Measurements from ENCODE around the gene ESPN.
"Not testable (repeated sequence)": the region's sequence is repeated elsewhere in the genome, so short reads cannot be mapped to it uniquely, and the experiment has no call there.

Gene ESPN

GRCh38 chr1:6485168-6486101 is 60.9 kb downstream of the ESPN start:
- DNase-seq = no peak

DNA sequence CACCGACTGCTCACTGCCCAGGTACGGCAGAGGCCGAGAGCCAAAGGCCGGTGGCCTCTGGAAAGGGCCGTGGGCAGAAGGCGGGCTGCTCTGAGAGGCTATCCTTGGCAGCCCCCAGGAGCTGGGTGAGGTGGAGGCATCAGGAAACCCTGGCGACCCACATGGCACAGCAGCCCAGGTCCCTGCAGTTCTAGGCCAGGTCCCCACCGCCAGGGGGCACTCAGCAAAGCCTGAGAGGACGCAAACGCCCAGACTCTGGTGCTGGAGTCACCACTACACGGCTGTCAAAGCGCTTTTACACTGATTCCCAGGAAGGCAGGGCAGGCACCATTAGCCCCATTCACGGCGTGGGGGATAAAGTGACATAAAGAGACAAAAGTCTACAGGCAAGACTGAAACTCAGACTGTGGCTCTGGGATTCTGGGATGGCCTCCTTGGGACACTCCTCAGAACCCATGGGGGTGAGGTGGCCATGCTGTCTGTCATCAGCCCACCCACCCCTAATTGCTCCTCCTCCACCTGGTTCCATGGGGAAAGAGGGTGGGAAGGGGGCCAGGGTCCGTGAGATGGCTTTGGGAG is 61.9 kb downstream of the ESPN start:
- DNase-seq = peak; percentile 69

GRCh38 chr1:6487804-6488484 is 63.4 kb downstream of the ESPN start:
- DNase-seq = no peak

GRCh38 chr1:6488602-6489382 is 64.2 kb downstream of the ESPN start:
- no peak for DNase-seq

DNA sequence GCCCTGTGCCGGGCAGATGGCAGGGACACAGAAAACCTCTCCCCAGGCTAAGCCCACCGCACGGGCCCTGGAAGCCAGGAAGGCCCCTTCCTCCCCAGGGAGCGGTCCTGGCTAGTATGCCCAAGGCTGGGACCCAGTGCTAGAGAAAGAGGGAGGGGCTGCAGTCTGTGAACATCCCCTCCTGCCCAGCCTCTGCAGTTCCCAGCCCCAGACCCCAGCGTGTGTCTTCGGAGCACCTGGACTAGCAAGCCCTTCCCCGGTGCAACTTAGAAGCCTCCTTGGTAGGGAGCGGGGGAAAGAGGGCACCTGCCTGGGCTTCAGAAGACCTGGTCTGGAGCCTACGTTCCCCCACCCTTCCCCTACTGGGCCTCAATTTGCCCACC is 64.8 kb downstream of the ESPN start:
- no peak for DNase-seq

DNA sequence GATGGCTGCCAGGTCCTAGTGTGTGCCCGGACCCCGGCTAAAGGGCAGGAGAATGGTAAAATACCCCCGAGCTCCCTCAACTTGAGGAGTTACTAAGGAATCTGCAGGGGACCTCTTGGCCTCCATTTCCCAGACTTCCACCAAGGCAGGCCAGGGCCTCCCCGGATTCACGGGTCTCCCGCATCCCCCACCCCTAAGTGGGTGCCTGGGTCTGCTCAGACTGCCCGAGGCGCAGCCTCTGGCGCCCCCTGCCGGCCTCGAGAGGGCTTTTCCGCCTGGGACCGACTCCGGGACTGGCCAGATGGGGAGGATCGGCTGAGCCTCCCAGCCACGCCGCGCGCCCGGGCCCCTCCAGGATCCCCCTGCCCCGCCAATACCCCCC is 65.2 kb downstream of the ESPN start:
- peak; percentile 53 for DNase-seq

GRCh38 chr1:6490181-6491080 is 65.9 kb downstream of the ESPN start:
- peak; percentile 70 for DNase-seq

GRCh38 chr1:6491081-6491449 is 66.5 kb downstream of the ESPN start:
- no peak for DNase-seq

DNA sequence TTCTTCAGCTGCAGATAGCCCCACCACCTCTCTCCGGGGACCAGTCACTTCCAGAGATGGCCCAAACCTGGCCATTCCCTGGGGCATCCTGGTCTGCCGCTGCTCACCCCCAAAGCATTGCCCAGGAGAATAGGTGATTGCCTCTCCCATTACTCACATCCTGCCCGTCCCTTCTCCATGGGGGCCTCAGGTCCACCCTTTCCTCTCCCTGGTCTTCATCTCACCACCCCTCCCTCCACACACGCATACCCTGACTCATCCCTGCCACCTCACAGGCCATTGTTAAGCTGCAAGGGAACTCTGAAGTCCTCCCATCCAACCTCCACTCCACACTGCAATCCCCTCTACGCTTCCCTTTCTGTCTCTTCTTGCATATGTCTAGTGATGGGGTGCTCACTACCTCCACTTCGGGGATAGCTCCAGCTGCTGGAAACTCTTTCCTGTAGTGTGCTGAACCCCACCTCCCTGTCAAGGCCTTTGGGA is 66.9 kb downstream of the ESPN start, which contains the start of gene PLEKHG5:
TSS of gene PLEKHG5 (minus strand) at position 188 of the 483 bp plus-strand sequence. CDS start 14,096 bp downstream, outside the sequence.
- DNase-seq = no peak

DNA sequence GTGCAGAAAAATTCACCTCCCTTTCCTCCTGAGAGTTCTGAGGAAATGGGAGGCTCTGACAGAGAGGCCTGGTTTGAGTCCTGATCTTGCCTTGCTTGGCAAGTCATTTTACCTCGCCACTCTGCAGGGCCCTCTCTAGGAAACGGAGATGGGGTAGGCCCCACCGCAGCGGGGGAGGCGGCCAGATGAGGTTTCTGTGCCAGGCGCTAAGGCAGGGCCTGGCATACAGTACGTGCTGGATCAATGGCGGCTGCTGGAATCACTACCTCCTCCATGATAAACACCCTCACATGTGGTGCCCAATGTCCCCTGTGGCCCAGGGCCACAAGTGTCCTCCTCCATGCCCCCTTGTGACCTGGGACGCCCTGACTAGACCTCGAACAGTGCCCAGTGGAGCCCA is 67.4 kb downstream of the ESPN start:
- no peak for DNase-seq

DNA sequence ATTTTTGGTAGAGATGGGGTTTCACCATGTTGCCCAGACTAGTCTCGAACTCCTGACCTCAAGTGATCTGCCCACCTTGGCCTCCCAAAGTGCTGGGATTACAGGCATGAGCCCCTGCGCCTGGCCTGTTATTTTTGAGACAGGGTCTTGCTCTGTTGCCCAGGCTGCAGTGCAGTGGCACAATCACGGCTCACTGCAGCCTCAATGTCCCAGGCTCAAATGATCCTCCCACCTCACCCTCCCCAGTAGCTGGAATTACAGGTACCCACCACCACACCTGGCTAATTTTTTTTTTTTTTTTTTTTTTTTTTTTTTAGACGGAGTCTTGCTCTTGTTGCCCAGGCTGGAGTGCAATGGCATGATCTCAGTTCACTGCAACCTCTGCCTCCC is 69.3 kb downstream of the ESPN start:
- not testable (repeated sequence) for DNase-seq

- no peak for DNase-seq
Measured at GRCh38 chr1:6494627-6495026, 70.1 kb downstream of the ESPN start.

- DNase-seq = no peak
Measured at GRCh38 chr1:6495041-6495441, 70.5 kb downstream of the ESPN start.

GRCh38 chr1:6495540-6496364 is 71.2 kb downstream of the ESPN start:
- DNase-seq = no peak

DNA sequence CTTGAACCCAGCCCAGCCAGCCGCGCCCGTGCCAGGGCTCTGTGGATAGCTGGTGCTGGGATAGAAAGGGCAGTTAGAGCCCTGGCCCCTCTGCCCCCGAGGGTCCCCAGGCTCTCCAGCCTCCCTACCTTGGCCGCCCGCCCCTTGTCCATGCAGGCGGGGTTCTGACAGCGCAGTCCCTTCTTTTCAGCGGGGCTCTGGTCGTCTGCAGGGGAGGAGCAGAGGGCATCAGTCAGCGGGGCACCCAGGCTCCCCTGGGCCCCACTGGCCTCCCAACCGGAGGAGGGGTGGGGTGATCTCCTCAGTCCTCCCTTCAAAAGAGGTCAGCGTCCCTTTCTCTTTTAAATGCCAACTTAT is 71.8 kb downstream of the ESPN start:
- DNase-seq = no peak

GRCh38 chr1:6496890-6497214 is 72.3 kb downstream of the ESPN start:
- DNase-seq = no peak

DNA sequence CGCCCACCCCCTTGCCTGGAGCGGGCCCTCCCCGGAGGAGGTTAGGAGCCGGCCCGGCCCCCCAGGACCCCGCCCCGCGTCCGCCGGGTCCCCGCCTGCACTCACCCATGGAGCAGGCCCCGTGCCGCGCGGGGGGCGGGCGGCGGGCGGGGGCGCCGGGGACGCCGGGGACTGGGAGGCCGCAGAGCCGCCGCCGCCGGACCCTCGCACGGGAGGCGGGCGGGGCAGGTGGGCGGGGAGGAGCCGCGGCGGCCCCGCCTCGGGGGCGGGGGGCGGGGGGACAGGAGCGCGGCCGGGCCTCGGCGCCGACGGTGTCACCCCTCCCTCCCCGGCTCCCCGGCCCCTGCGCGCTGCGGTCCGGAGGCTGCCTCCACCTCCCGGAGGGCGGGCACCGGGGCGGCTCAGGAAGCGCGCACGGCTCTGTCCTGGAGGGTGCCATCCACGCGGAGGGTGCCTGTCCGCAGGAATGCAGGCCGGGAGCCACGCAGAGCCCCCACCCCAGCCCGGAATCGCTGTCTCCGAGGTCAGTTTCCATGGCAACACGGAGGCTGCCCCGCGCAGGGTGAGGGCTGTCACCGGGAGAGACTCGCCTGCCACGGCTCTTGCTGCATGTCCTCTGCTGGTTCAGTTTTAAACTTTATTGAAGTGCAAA is 72.8 kb downstream of the ESPN start:
- DNase-seq = no peak

DNA sequence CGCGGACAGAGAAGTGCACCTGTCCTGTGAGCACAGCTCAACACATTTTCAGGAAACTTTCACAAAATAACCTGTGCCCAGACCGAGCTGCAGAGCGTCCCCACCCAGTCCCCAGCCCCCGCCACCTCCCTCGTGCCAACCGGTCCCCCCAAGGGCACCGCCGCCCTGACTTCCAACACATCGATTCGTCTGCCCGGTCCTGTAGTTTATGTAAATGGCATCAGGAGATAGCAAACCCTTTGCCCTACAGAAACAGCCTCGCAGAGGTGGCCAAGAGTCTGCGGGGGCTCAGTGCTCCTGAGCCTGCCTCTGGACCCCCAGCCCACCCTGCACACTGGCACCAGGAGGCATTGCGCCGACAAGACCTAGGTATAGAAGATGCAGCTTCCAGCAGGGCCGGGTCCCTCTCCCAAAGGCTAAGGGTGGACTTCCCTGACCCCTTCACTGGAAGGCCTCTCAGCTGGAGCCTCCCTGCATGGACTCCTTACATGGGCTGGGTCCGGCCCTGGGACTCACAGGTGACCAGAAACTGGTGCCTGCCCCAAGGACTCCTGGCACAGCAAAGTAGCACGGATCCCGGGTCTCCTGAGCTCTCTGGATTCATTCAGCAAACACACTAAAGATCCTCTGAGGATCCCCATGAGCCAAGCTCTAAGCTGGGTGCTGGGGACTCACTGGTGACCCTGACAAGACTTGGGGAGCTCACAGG is 73.4 kb downstream of the ESPN start:
- DNase-seq = no peak

DNA sequence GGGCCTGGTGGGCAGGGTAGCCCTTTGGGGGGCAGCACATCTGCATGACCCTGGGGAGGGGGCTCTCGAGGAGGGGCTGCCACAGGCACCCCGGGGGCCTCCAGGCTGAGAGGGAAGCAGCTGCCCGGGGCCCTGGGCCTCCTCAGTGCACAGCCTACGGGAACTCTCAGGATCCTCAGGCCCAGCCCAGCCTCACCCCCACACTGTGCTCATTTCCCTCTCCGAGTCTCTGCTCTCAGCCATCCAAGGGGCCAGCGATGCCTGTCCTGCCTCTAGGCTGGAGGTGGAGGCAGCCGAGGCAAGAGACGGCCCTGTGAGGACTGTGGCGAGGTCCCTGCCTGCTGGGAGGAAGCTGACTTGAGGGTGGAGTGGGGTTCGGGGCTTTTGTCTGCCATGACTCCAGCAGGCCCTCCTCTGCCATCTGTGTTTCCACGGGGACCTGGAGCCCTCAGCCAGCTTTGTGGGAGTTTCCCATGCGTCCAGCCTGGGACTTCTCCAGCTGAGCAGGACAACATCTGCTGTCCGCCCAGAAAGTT is 74.1 kb downstream of the ESPN start:
- DNase-seq = no peak

DNA sequence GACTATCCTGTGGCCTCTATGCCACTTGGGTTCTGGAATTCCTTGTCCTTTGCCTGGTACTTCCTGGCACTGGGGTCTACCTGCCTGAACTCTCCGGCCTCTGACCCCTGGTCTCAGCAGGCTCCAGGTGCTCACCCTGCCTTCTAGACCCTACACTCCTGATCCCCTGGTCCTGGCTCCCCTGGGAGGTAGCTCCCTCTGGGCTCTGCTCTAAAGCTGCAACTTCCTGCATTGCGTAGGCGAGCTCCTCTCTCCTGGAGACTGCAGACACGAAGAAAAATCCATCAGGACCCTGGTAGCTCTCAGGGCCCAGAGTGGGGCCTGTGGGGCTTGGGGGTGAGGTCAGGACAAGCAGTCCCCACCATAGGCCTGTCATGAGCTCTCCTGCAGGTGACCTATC is 74.7 kb downstream of the ESPN start:
- no peak for DNase-seq
